ENCODE measurements around the gene TOE1. TPM values are rescaled to one million over a fixed set of nuclear protein-coding genes. Genes with fewer than 3 reads are reported as not detected.

TOE1 gene
- total and polyA plus RNA-seq, 2 donors (not counting 1 experiment from before 2014, with no cell fraction given): 24.7 to 28.6 TPM

- intact Hi-C loops (cut with micrococcal nuclease): no loop called here
- POLR2A ChIA-PET: no interaction called here
- DNase-seq: no peak
Measured at GRCh38 chr1:45353685-45354084, 13.7 kb downstream of the TOE1 start.

GRCh38 chr1:45354838-45355237 is 14.9 kb downstream of the TOE1 start:
- H3K9ac ChIP-seq (ENCODE audit: low read length): no peak overlapping the region
- 83% methylated on average over 1 of the region's 4 CpGs for WGBS (ENCODE audit: insufficient coverage)
- TF ChIP-seq, protein P1, sequence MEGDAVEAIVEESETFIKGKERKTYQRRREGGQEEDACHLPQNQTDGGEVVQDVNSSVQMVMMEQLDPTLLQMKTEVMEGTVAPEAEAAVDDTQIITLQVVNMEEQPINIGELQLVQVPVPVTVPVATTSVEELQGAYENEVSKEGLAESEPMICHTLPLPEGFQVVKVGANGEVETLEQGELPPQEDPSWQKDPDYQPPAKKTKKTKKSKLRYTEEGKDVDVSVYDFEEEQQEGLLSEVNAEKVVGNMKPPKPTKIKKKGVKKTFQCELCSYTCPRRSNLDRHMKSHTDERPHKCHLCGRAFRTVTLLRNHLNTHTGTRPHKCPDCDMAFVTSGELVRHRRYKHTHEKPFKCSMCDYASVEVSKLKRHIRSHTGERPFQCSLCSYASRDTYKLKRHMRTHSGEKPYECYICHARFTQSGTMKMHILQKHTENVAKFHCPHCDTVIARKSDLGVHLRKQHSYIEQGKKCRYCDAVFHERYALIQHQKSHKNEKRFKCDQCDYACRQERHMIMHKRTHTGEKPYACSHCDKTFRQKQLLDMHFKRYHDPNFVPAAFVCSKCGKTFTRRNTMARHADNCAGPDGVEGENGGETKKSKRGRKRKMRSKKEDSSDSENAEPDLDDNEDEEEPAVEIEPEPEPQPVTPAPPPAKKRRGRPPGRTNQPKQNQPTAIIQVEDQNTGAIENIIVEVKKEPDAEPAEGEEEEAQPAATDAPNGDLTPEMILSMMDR (IDR thresholded peaks at IDR 0.05): no peak
- TF ChIP-seq EZH2 (IDR thresholded peaks at IDR 0.05; ENCODE audit: borderline replicate concordance, insufficient read depth, low read depth, low read length, poor library complexity, severe bottlenecking): no peak
- H3K4me2 ChIP-seq (replicated peaks; ENCODE audit: low read depth, low read length, poor library complexity, severe bottlenecking): no peak overlapping the region
- no peak overlapping the region for H3K27ac Mint-ChIP-seq
- peaks cover 4% of the 10 kb centered on the region for H3K4me1 Mint-ChIP-seq
- H3K27ac ChIP-seq (ENCODE audit: low read length in 2 of 2): no peak overlapping the region
- H4K20me1 ChIP-seq (ENCODE audit: control insufficient read depth, insufficient read depth, low read length, poor library complexity, severe bottlenecking): no peaks in the 10 kb centered on the region
- H3K4me3 ChIP-seq (ENCODE audit: control extremely low read depth in 1 of 5, extremely low read depth in 1 of 5, insufficient read depth in 1 of 5, low read depth in 2 of 5, low read length in 4 of 5): no peak overlapping the region
- H3K9me3 ChIP-seq (ENCODE audit: control extremely low read depth in 1 of 3, control insufficient read depth in 2 of 3, insufficient read depth in 1 of 3, low read length in 2 of 3): no peaks in the 10 kb centered on the region
- peaks cover 0 to 9% of the 10 kb centered on the region in 2 experiments for H3K36me3 ChIP-seq (replicated peaks in 1 of 2; ENCODE audit: control extremely low read depth in 1 of 2, control insufficient read depth in 1 of 2, extremely low read depth in 1 of 2, insufficient read depth in 2 of 2, low read length in 1 of 2)
- CTCF ChIA-PET: interaction anchor here (0.5 to 12.2 kb wide), 5 partner anchors 15 to 340 kb away, joined by 3 to 478 read pairs (median 13); partner anchors contain the start of genes MUTYH, TESK2 and TOE1
- peaks cover under 1 to 3% of the 10 kb centered on the region in 2 donors for H3K4me1 ChIP-seq (ENCODE audit: control insufficient read depth in 2 of 2, insufficient read depth in 2 of 2, low read length in 2 of 2)
- H3K27me3 ChIP-seq (replicated peaks in 1 of 4; ENCODE audit: control extremely low read depth in 1 of 4, control insufficient read depth in 3 of 4, insufficient read depth in 4 of 4, low read length in 3 of 4): no peaks in the 10 kb centered on the region
- ATAC-seq (ENCODE audit: low read depth) (no peak), DNase-seq (no peak)
- H3K27me3 Mint-ChIP-seq: no peaks in the 10 kb centered on the region
- no peaks in the 10 kb centered on the region for H3K9me3 Mint-ChIP-seq (ENCODE audit: insufficient read depth)
- no peak overlapping the region for H3K4me3 Mint-ChIP-seq
- POLR2A ChIA-PET: no interaction called here
- H3K79me2 ChIP-seq (ENCODE audit: control insufficient read depth, insufficient read depth, low read length): peaks cover 9% of the 10 kb centered on the region
- H2AFZ ChIP-seq (ENCODE audit: insufficient read depth, low read depth, low read length, poor library complexity, severe bottlenecking): no peak overlapping the region
- intact Hi-C loops (cut with micrococcal nuclease): no loop called here

More at GRCh38 chr1:45353685-45354084, 13.7 kb downstream of the TOE1 start:
- Histone ChIP-seq H4K20me1 (ENCODE audit: control insufficient read depth, insufficient read depth, low read length, poor library complexity, severe bottlenecking) (no peaks in the 10 kb centered on the region), H3K27ac (ENCODE audit: low read length in 2 of 2) (no peak overlapping the region), H3K36me3 (replicated peaks in 1 of 2; ENCODE audit: control extremely low read depth in 1 of 2, control insufficient read depth in 1 of 2, extremely low read depth in 1 of 2, insufficient read depth in 2 of 2, low read length in 1 of 2) (peaks cover 0 to 9% of the 10 kb centered on the region in 2 experiments), H3K4me2 (replicated peaks; ENCODE audit: low read depth, low read length, poor library complexity, severe bottlenecking) (no peak overlapping the region), H3K9ac (ENCODE audit: low read length) (no peak overlapping the region), H3K4me1 (ENCODE audit: control insufficient read depth in 2 of 2, insufficient read depth in 2 of 2, low read length in 2 of 2) (no peaks in the 10 kb centered on the region), H3K79me2 (ENCODE audit: control insufficient read depth, insufficient read depth, low read length) (peaks cover 9% of the 10 kb centered on the region), H2AFZ (ENCODE audit: insufficient read depth, low read depth, low read length, poor library complexity, severe bottlenecking) (no peak overlapping the region), H3K9me3 (ENCODE audit: control extremely low read depth in 1 of 3, control insufficient read depth in 2 of 3, insufficient read depth in 1 of 3, low read length in 2 of 3) (no peaks in the 10 kb centered on the region), H3K4me3 (ENCODE audit: control extremely low read depth in 1 of 5, extremely low read depth in 1 of 5, insufficient read depth in 1 of 5, low read depth in 2 of 5, low read length in 4 of 5) (no peak overlapping the region), H3K27me3 (replicated peaks in 1 of 4; ENCODE audit: control extremely low read depth in 1 of 4, control insufficient read depth in 3 of 4, insufficient read depth in 4 of 4, low read length in 3 of 4) (no peaks in the 10 kb centered on the region)
- H3K9me3 Mint-ChIP-seq (ENCODE audit: insufficient read depth): no peaks in the 10 kb centered on the region
- no peaks in the 10 kb centered on the region for H3K27me3 Mint-ChIP-seq
- no peak for ATAC-seq (ENCODE audit: low read depth)
- WGBS (ENCODE audit: insufficient coverage): 75% methylated on average over 1 of the region's 2 CpGs
- no peak overlapping the region for H3K27ac Mint-ChIP-seq
- no peak overlapping the region for H3K4me3 Mint-ChIP-seq
- H3K4me1 Mint-ChIP-seq: peaks cover 2% of the 10 kb centered on the region
- TF ChIP-seq, protein P1 (IDR thresholded peaks at IDR 0.05): no peak
- no peak for TF ChIP-seq EZH2 (IDR thresholded peaks at IDR 0.05; ENCODE audit: borderline replicate concordance, insufficient read depth, low read depth, low read length, poor library complexity, severe bottlenecking)
- CTCF ChIA-PET: interaction anchor here (0.6 to 12.2 kb wide), 2 partner anchors 39 to 138 kb away, joined by 3 to 478 read pairs; partner anchors contain the start of gene TESK2
